Measurements from ENCODE around the gene FAM237B.

- TF ChIP-seq ZNF532 (CRISPR knock-in tag; IDR thresholded peaks at IDR 0.05; ENCODE audit: borderline replicate concordance) = no peak
- TF ChIP-seq CTCF (IDR thresholded peaks at IDR 0.05) = no peak
- no peak for TF ChIP-seq CREB1 (CRISPR knock-in tag; IDR thresholded peaks at IDR 0.05)
- no peak for TF ChIP-seq TEAD4 (CRISPR knock-in tag; IDR thresholded peaks at IDR 0.05)
- TF ChIP-seq, protein P1, sequence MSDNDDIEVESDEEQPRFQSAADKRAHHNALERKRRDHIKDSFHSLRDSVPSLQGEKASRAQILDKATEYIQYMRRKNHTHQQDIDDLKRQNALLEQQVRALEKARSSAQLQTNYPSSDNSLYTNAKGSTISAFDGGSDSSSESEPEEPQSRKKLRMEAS (CRISPR knock-in tag; IDR thresholded peaks at IDR 0.05) = no peak
- TF ChIP-seq JUN (CRISPR knock-in tag; IDR thresholded peaks at IDR 0.05) = no peak
- no peak for TF ChIP-seq E2F4 (CRISPR knock-in tag; IDR thresholded peaks at IDR 0.05; ENCODE audit: borderline replicate concordance, low read depth)
Observed at GRCh38 chr7:90334193-90334843, 13.2 kb upstream of the FAM237B start.
